HG03135 (cell line): Measurements from ENCODE around the gene KRTAP10-5.
"Not testable (repeated sequence)": the region's sequence is repeated elsewhere in the genome, so short reads cannot be mapped to it uniquely, and the experiment has no call there.

Experiments
- ATAC-seq: cut with Tn5 transposase; IDR thresholded peaks from one replicate; pipeline ENCODE4 v1.9.1; 2021; ENCODE audit warnings: mild to moderate bottlenecking, moderate library complexity; ENCODE audit not compliant: unreplicated experiment

KRTAP10-5 gene

DNA sequence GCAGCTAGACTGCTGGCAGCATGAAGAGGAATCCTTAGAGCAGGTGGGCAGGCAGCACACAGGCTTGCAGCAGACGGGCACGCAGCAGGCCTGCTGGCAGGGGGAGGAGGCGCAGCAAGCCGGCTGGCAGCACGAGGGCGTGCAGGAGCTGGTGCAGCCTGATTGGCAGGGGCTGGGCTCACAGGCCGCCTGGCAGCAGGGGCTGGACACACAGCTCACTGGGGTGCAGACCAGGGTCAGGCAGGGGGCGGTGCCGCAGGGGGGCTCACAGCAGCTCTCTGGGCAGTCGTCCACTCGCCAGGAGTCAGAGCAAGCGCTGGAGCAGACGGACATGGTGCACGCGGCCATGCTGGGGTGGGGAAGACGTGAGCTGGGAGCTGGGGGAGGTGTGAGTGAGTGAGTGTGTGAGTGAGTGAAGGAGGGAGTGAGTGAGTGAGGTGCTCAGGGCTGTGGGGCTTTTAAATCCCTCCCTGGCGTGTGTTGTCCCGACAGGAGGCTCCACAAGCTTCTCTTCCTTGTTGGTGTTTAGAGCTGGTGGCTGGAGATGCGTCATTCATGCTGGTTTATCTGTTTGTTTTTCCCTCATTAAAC, at the start of gene KRTAP10-5:
Gene KRTAP10-5, minus strand, starts transcription at position 374 of the 591 bp plus-strand sequence. Its CDS starts 26 bp downstream, at position 348.
- not testable (repeated sequence) for ATAC-seq

DNA sequence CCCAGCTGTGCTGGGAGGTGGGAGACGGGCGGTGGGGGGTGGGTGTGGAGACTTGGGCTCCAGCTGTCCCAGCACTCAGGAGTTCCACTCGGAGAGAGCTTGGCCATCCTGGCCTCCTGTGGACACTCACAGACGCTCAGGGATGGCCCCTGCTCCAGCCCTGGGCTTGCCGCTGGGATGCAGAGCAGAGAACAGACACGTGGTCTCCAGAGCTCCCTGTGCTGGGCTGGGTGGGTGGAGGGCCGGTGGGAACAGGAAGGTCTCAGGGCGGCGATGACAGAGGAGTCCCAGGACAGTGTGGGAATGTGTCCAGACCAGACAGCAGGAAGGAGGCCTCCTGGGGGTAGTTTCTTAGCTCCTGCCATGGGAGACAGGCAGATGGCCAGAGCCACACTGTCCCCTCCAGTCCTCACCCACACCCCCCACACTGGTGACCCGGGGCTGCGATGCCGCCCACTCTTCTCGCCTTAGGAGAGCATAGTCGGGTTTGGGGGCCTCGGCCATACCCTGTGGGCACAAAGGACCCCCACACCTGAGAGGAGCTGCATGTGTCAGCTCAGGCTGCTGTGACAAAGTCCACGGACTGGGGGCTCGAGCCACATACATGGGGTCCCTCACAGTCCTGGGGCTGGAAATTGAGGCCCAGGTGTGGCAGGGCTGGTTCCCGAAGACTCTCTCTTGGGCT, 48.4 kb upstream of the KRTAP10-5 start:
- ATAC-seq = no peak

DNA sequence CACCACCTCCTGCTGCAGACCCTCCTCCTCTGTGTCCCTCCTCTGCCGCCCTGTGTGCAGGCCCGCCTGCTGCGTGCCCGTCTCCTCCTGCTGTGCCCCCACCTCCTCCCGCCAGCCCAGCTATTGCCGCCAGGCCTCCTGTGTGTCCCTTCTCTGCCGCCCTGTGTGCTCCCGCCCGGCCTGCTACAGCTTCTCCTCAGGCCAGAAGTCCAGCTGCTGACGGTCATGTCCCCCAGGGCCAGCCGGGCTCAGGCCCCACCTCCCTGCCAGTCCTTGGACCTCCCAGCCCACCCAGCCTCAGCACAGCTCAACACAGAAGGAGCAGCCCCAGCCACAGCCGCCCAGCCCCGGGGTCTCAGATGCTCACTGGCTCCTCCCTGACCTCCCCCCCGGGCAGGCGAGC, 47.4 kb upstream of the KRTAP10-5 start:
- ATAC-seq = not testable (repeated sequence)

GRCh38 chr21:44627181-44627822, 46.9 kb upstream of the KRTAP10-5 start:
- ATAC-seq = not testable (repeated sequence)

GRCh38 chr21:44626673-44627143, 46.3 kb upstream of the KRTAP10-5 start, which contains the start of gene KRTAP10-9:
Gene KRTAP10-9, plus strand, starts transcription at chr21:44627093. Its CDS starts 79 bp downstream, at chr21:44627172.
- no peak for ATAC-seq

- ATAC-seq = no peak
These were observed 45.9 kb upstream of the KRTAP10-5 start for GRCh38 chr21:44626262-44626661.

- no peak for ATAC-seq
These were observed 45.4 kb upstream of the KRTAP10-5 start for GRCh38 chr21:44625756-44626155.

- no peak for ATAC-seq
These were observed 43.2 kb upstream of the KRTAP10-5 start for GRCh38 chr21:44623575-44623974.

DNA sequence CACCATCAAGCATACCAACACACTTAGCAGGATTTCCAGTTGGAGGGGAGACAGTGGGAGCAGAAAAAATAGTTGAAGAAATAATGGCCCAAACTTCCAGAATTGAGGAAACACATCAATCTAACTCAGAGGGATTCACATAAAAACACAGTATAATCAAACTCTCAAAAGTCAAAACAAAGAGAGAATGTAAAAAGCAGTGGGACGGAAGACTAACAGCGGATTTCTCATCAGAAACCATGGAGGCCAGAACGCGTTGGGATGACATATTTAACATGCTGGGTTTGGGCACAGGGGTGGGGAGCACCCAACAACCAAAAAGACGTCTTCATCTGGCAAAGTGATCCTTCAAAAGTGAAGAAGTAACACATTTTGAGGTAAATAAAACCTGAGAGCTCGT, 39.5 kb upstream of the KRTAP10-5 start:
- ATAC-seq = no peak

- no peak for ATAC-seq
These were observed 38.5 kb upstream of the KRTAP10-5 start for GRCh38 chr21:44618909-44619308.

GRCh38 chr21:44618504-44618903, 38.1 kb upstream of the KRTAP10-5 start:
- ATAC-seq = no peak

DNA sequence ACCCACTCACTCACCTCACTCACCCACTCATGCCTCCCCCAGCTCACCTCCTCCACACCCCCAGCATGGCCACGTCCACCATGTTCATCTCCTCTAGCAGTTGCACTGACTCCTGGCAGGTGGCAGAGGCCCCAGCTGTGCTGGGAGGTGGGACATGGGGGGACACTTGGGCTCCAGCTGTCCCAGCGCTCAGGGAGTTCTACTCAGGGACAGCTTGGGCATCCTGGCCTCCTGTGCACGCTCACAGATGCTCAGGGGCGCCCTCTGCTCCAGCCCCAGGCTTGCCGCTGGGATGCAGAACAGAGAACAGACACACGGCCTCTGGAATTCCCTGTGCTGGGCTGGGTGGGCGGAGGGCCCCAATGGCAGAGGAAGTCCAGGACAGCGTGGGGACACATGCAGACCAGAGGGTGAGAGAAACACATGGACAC, 36.7 kb upstream of the KRTAP10-5 start:
- ATAC-seq = no peak

GRCh38 chr21:44616591-44616926, 36.2 kb upstream of the KRTAP10-5 start:
- ATAC-seq = no peak

DNA sequence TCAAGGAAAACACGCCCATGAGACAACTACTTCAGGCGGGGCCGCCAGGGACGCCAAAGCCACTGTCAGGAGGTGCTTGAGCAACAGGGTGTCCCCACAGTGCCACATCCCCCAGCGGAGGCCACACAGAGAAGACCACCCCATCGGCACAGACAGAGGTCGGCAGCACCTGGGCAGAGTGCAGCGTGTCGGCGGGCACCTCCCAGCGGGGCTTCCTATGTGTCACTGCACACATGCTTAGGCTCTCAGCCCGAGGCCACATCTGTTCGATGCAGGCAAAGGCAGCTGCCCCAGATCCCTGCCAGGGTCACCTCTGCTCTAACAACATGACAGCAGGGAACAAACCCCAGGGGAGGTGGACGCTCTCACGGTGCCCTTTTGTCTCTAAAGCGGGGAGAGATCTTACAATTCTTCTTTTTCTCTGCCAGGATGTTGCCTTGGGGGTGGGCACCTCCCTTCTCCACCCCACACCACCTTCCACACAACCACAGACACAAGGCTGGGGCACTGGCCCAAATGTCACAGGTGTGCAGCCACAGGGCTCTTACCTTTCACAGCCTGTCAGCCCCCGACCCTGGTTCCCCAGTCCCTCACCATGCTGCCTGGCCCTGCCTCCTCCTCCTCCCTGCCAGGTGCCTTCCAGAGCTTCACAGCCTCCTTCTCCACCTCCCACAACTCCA, 35.6 kb upstream of the KRTAP10-5 start:
- no peak for ATAC-seq

DNA sequence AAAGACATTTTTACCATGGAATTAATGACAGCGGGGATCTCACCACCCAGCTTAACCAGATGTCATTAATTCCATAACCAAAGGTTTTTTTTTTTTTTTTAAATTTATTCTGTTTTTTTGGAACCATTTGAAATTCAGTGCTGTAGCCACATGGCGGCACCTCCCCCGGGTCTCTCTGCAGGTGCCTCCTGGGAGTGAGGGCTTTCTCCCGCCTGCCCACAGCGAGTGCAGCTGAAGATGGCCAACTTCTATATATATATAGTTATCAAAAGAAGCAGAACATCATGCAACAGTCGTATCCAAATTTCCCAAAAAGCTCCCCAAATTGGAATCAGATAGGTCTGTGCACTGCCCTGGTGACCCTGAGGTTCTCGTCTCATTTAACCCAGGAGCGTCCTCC, 35.1 kb upstream of the KRTAP10-5 start:
- ATAC-seq = no peak

GRCh38 chr21:44614961-44615391, 34.6 kb upstream of the KRTAP10-5 start:
- no peak for ATAC-seq

DNA sequence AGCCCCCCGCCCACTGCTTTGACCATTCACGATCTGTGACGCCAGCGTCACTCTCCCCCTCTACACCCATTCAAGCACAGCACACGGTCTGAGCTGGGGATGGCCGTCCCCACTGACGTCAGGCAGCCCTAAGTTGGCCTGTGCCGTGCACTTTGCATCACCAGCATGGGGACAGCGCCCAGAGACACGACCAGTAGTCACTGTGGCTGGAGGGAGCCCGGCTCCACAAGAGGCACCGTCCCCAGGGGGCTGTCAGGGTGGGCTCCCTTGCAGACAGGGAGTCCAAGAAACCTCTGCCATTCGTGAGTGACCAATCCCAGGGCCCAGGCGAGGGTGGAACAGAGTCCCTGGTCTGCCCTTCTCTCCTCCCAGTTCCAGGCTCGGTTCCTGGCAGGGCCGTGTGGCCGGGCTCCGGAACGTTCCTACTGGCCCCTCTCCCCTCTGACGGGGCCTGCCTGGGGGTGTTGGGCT, 33.8 kb upstream of the KRTAP10-5 start:
- ATAC-seq = no peak

DNA sequence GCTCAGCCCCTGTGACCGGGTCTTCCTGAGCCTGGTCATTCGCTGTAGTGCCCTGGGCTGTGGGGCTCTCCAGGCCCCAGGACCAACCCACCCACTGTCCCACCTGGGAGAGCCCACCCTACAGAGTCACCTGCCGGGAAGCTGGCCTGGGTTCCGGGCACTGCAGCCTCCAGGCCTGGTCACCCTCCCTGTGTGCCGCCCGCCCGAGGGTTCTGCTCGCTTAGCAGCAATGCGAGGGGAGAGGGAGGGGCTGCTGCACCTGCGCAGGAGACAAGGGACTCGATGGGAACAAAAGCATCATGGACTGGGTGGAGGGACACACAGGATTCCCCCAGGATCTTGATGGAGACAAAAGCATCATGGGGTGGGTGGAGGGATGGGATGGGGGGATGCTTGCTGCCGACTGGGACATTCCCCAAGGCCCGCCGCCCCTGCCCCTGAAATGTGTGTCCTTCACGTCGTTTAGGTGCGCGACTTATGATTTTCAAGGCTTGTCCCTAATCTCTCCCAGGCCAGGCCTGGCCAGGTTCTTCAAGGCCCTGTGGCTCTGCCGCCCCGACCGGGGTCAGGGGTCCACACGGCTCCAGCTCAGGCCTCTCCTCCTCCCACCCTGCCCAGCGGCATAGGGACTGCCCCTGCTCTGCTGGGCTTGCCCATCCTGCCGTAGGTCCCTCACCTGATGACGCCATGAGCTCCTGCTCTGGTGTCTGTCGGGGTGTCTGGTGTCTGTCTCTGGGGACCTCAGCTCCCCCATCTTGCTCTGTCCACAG, 33.2 kb upstream of the KRTAP10-5 start:
- no peak for ATAC-seq

DNA sequence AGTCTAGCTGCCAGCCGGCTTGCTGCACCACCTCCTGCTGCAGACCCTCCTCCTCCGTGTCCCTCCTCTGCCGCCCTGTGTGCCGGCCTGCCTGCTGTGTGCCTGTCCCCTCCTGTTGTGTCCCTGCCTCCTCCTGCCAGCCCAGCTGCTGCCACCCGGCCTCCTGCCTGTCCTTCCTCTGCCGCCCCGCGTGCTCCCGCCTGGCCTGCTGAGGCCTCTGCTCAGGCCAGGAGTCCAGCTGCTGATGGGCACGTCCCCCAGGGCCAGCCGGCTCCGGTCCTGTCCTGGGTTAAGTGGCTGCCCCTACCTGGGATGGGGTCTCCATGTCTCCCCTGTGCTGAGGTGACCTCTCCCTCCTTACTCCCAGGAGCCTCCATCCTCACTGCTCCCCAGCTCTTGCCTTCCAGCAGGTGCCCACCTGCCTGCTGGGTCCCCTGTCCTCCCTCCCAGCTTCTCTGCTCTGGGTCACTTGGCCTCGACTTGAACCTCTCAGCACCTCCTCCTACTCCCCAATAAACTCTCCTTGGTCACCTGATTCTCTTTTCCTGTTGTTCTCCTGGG, 32.3 kb upstream of the KRTAP10-5 start:
- ATAC-seq = no peak

GRCh38 chr21:44612029-44612486, 31.7 kb upstream of the KRTAP10-5 start, which contains the start of gene KRTAP10-8:
Gene KRTAP10-8, plus strand, starts transcription at chr21:44612079. Its CDS starts 22 bp downstream, at chr21:44612101.
- no peak for ATAC-seq
